Suprapubic skin (tissue), 4 donors: Measurements from ENCODE around the gene MAML2. TPM values are rescaled to one million over a fixed set of nuclear protein-coding genes. Genes with fewer than 3 reads are reported as not detected.
A peak's percentile ranks its signal among the peaks of the same experiment; 100 is the strongest.
"Not testable (repeated sequence)": the region's sequence is repeated elsewhere in the genome, so short reads cannot be mapped to it uniquely, and the experiment has no call there.

ENCODE experiments used
- DNase-seq, 2 donors: peaks; one replicate each; pipeline ENCODE4 v3.0.0-alpha.2; 2019; ENCODE audit warnings: low spot score in 2 of 2
- H3K27ac ChIP-seq: fragments of 200-600 bp; sonication (generic); one replicate; pipeline ENCODE4 v1.5.1; 2019
- H3K27me3 ChIP-seq: fragments of 200-600 bp; sonication (generic); one replicate; pipeline ENCODE4 v1.5.1; 2019
- H3K36me3 ChIP-seq: fragments of 200-600 bp; sonication (generic); one replicate; pipeline ENCODE4 v1.5.1; 2019
- H3K4me1 ChIP-seq: fragments of 200-600 bp; sonication (generic); one replicate; pipeline ENCODE4 v1.5.1; 2019
- H3K4me3 ChIP-seq: fragments of 200-600 bp; sonication (generic); one replicate; pipeline ENCODE4 v1.5.1; 2019; ENCODE audit warnings: mild to moderate bottlenecking
- H3K9me3 ChIP-seq: fragments of 200-600 bp; sonication (generic); one replicate; pipeline ENCODE4 v1.5.1; 2019
- EP300 ChIP-seq: sonication (generic); formaldehyde crosslinking; IDR thresholded peaks from one replicate; pipeline ENCODE4 v1.6.1; 2017; ENCODE audit warnings: antibody characterized with exemption
- POLR2A ChIP-seq, 2 donors: fragments of 450-650 bp; IDR thresholded peaks; one replicate each; pipeline ENCODE4 v1.6.1; 2017; ENCODE audit warnings: antibody characterized with exemption in 2 of 2, mild to moderate bottlenecking in 2 of 2, moderate library complexity in 2 of 2
- POLR2AphosphoS5 ChIP-seq, 3 donors: sonication (generic); formaldehyde crosslinking; IDR thresholded peaks; one replicate each; pipeline ENCODE4 v1.6.1; 2017; ENCODE audit warnings: antibody characterized with exemption in 3 of 3
- WGBS: methylation state at CpG from one replicate; pipeline ENCODE4 v1.1.5; 2018; 5-methylcytosine and 5-hydroxymethylcytosine counted together
- total RNA-seq, 4 donors: library from RNA; depleted of rRNA; stranded (reverse); fragments of >200 nt; gene quantifications; one replicate each; pipeline ENCODE4 v1.1.0, GENCODE V29; 2016
- TF ChIP-seq, protein P1 (sequence below), 2 donors: fragments of 200-600 bp in 1 of 2; fragments of 450-650 bp in 1 of 2; sonication (generic) in 1 of 2; IDR thresholded peaks; one replicate each; pipeline ENCODE4 v1.5.1; 2016 to 2019; ENCODE audit warnings: antibody characterized with exemption in 2 of 2, mild to moderate bottlenecking in 1 of 2, moderate library complexity in 1 of 2

MAML2 gene
- total RNA-seq, 4 donors from 2014 or later, result 24.9 to 44.4 (median 30.9) TPM

DNA sequence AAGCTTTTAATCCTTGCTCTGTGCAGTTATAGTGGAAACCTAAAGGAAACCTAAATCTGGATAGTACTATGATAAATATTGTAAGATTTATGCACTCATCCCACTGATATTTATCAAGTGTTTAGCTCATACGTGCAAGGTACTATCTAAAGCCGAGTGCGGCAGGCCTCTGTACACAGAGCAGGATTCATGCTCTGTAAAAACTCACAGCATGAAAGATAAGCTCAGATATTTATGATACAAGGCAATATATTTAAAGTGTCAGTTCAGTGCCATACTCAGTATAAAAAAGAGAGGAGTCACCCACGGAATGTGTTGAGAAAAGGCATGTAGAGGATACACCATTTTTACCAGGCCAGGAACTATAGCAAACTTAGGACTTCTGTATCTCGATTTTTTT is 66.2 kb downstream of the MAML2 start:
- Histone ChIP-seq H3K27ac (no peak overlapping the region), H3K4me1 (peaks cover 29% of the 10 kb centered on the region), H3K36me3 (no peaks in the 10 kb centered on the region), H3K27me3 (no peaks in the 10 kb centered on the region), H3K9me3 (no peaks in the 10 kb centered on the region), H3K4me3 (no peak overlapping the region)
- TF ChIP-seq, protein P1, sequence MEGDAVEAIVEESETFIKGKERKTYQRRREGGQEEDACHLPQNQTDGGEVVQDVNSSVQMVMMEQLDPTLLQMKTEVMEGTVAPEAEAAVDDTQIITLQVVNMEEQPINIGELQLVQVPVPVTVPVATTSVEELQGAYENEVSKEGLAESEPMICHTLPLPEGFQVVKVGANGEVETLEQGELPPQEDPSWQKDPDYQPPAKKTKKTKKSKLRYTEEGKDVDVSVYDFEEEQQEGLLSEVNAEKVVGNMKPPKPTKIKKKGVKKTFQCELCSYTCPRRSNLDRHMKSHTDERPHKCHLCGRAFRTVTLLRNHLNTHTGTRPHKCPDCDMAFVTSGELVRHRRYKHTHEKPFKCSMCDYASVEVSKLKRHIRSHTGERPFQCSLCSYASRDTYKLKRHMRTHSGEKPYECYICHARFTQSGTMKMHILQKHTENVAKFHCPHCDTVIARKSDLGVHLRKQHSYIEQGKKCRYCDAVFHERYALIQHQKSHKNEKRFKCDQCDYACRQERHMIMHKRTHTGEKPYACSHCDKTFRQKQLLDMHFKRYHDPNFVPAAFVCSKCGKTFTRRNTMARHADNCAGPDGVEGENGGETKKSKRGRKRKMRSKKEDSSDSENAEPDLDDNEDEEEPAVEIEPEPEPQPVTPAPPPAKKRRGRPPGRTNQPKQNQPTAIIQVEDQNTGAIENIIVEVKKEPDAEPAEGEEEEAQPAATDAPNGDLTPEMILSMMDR (IDR thresholded peaks at IDR 0.05), result no peak
- TF ChIP-seq POLR2A (IDR thresholded peaks at IDR 0.05), result no peak
- no peak for TF ChIP-seq POLR2AphosphoS5 (IDR thresholded peaks at IDR 0.05)
- TF ChIP-seq EP300, result no peak
- DNase-seq, result no peak
- 86% methylated on average over 5 of the region's 5 CpGs for WGBS

DNA sequence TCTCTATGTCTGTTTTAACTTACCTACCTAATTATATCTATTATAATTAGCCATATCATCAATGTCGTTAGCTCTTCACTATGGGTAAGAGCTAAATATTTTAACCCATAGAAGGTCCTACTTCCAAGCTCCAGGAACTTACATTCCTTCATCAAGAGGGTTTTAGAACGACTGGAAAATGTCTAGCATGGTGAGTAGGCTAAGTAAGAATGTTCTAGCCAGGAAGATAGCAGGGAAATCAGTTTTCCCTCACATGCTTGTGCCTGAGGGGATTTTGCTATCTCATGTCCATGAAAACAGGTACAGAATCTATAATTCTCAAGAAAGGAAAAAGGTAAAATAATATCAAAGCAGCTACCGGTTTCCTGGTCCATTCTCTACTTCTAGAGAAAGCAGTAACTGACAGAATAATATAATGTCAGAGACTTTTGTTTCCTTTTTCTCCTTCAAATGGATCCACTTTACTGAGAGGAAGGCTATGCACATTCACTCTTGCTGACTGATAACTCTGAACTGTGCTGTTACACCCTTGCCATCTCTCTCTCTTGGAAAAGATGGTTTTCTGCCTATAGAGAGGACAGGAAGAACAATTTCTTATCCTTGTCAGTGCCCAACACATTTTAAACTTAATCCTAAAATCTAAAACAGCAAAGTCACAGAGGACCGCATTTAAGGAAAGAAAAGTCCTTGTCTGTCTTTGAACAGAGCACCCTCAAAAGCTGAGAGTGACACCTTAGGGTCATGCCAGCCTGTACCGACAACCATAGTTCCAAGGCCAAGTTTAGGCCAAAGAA is 67.0 kb downstream of the MAML2 start:
- DNase-seq, result no peak
- Histone ChIP-seq H3K36me3 (no peaks in the 10 kb centered on the region), H3K9me3 (no peaks in the 10 kb centered on the region), H3K27ac (no peak overlapping the region), H3K4me3 (no peak overlapping the region), H3K27me3 (no peaks in the 10 kb centered on the region), H3K4me1 (peaks cover 29% of the 10 kb centered on the region)
- TF ChIP-seq POLR2AphosphoS5 (IDR thresholded peaks at IDR 0.05) (no peak), EP300 (no peak), POLR2A (IDR thresholded peaks at IDR 0.05) (no peak)
- TF ChIP-seq, protein P1 (IDR thresholded peaks at IDR 0.05), result no peak
- WGBS, result 73% methylated on average over 5 of the region's 5 CpGs

DNA sequence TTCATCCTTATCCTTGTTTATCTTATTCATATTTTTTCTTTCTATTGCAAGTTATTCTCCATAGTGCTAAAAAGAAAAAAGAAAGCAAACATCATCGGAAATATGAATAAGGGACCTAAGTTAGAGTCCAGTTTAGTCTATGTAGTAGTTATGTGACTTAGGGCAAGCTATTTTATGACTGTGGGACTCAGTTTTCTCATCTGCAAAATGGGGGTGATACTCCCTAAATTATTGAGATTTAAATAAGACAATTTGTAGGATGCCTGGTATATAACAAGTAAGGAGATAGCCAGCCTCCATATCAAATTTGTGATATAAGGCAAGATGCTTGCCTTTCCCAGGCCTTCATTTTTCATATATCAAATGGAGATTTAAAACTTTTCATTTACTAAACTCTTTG is 69.5 kb downstream of the MAML2 start:
- H3K27ac ChIP-seq, result no peak overlapping the region
- H3K9me3 ChIP-seq, result no peaks in the 10 kb centered on the region
- no peaks in the 10 kb centered on the region for H3K27me3 ChIP-seq
- H3K4me3 ChIP-seq, result no peak overlapping the region
- TF ChIP-seq EP300, result no peak
- TF ChIP-seq, protein P1 (IDR thresholded peaks at IDR 0.05), result no peak
- no peak for TF ChIP-seq POLR2A (IDR thresholded peaks at IDR 0.05)
- TF ChIP-seq POLR2AphosphoS5 (IDR thresholded peaks at IDR 0.05), result no peak
- peaks cover 13% of the 10 kb centered on the region for H3K4me1 ChIP-seq
- WGBS, result 93% methylated on average over 1 of the region's 1 CpG
- DNase-seq, result no peak
- H3K36me3 ChIP-seq, result no peaks in the 10 kb centered on the region

DNA sequence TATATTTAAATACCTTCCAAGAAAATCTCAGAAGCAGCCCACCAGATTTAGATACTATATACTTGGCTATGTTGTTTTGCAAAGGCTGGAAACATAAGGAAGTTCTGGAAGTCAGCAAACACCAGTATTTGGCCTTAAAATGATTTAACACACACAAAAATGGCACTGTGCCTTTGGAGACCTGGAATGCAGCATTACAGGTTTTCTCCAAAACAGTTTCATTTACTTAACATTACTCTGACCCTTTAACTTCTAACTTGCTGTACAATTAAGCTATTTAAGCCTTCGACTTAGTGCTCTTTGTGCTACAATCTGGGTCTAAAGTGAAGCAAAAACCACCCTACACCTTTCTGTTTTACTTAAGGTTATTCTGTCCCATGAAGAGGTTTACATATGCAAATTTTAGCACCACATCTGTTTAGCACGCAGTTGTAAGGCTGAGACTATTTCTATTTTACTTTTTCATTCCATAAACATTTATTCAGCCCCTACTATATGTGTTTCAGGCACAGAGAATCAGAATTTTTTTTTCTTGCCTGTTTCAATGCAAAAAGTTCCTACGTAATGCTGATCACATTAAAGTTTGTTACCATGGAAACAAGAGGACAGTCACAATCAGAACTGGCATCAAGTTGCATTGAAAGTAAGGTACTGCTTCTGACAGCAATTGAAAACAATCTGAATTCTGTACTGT is 70.3 kb downstream of the MAML2 start:
- no peaks in the 10 kb centered on the region for H3K36me3 ChIP-seq
- DNase-seq, result no peak
- no peaks in the 10 kb centered on the region for H3K27me3 ChIP-seq
- no peak overlapping the region for H3K4me3 ChIP-seq
- TF ChIP-seq POLR2A (IDR thresholded peaks at IDR 0.05), result no peak
- TF ChIP-seq EP300, result no peak
- TF ChIP-seq, protein P1 (IDR thresholded peaks at IDR 0.05), result no peak
- no peak for TF ChIP-seq POLR2AphosphoS5 (IDR thresholded peaks at IDR 0.05)
- H3K27ac ChIP-seq, result peak overlapping the region; percentile 19
- WGBS, result 45% methylated on average over 3 of the region's 3 CpGs
- H3K9me3 ChIP-seq, result no peaks in the 10 kb centered on the region
- peaks cover 14% of the 10 kb centered on the region for H3K4me1 ChIP-seq

DNA sequence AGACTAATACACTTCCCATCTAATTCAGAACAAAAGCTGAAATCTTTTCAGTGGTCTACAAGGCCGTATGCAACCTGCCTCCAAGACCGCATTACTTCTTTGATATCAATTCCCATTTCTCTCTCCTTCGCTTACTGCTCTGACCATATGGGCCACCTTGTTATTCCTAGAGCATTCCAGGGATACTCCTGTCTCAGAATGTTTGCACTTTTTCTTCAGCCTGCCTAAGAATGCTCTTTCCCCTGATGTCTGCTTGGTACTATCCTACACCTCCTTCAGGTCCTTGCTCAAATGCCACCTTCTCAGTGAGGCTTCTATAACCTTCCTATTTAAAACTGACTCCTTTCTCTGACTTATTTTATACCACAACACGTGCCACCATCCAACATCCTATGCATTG is 71.2 kb downstream of the MAML2 start:
- H3K27me3 ChIP-seq, result no peaks in the 10 kb centered on the region
- no peaks in the 10 kb centered on the region for H3K9me3 ChIP-seq
- no peak for DNase-seq
- peaks cover 23% of the 10 kb centered on the region for H3K4me1 ChIP-seq
- H3K27ac ChIP-seq, result no peak overlapping the region
- no peak overlapping the region for H3K4me3 ChIP-seq
- 99% methylated on average over 4 of the region's 4 CpGs for WGBS
- TF ChIP-seq POLR2A (IDR thresholded peaks at IDR 0.05) (no peak), POLR2AphosphoS5 (IDR thresholded peaks at IDR 0.05) (no peak), EP300 (no peak)
- TF ChIP-seq, protein P1 (IDR thresholded peaks at IDR 0.05), result no peak
- H3K36me3 ChIP-seq, result no peaks in the 10 kb centered on the region

DNA sequence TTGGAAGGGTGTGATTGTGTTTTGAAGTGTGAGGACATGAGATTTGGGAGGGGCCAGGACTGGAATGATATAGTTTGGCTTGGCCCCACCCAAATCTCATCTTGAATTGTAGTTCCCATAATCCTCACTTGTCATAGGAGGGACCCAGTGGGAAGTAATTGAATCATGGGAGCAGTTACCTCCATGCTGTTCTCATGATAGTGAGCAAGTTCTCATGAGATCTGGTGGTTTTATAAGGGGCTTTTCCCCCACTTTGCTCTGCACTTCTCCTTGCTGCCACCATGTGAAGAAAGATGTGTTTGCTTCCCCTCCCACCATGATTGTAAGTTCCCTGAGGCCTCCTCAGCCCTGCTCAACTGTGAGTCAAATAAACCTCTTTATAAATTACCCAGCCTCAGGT is 71.6 kb downstream of the MAML2 start:
- H3K27me3 ChIP-seq, H3K27ac ChIP-seq, H3K36me3 ChIP-seq, H3K4me3 ChIP-seq, H3K9me3 ChIP-seq, DNase-seq: not testable (repeated sequence)
- H3K4me1 ChIP-seq, result peaks cover 25% of the 10 kb centered on the region

DNA sequence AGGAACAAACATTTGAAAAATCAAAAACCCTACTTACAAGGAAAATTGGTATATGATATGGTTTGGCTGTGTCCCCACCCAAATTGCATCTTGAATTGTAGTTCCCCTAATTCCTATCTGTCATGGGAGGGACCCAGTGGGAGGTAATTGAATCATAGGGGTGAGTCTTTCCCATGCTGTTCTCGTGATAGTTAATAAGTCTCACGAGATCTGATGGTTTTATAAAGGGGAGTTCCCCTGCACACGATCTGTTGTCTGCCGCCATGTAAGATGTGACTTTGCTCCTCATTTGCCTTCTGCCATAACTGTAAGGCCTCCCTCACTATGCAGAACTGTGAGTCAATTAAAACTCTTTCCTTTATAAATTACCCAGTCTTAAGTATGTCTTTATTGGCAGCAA is 74.5 kb downstream of the MAML2 start:
- not testable (repeated sequence) for H3K27me3 ChIP-seq, H3K36me3 ChIP-seq, H3K4me3 ChIP-seq, DNase-seq, H3K9me3 ChIP-seq, H3K27ac ChIP-seq
- peaks cover 45% of the 10 kb centered on the region for H3K4me1 ChIP-seq
- WGBS, result 88% methylated on average over 4 of the region's 4 CpGs
